Right lobe of liver (tissue), 4 donors: ENCODE data around the gene ATP13A3.

ENCODE experiments used
- CTCF ChIP-seq, 4 donors: fragments of 200-600 bp in 3 of 4; fragments of 450-650 bp in 1 of 4; IDR thresholded peaks; one replicate each; pipeline versions ENCODE4 v1.5.1 to v1.8.0; 2016 to 2022; ENCODE audit warnings: antibody characterized with exemption in 4 of 4, mild to moderate bottlenecking in 2 of 4
- POLR2A ChIP-seq: fragments of 450-650 bp; IDR thresholded peaks from one replicate; pipeline ENCODE4 v1.6.1; 2017; ENCODE audit warnings: antibody characterized with exemption, mild to moderate bottlenecking
- donor health status: DM: no; HTN: no; CAD: no.
- donor health status: DM: no; HTN: no; CAD: no.
- donor health status: DM: no; HTN: yes; CAD: no.

DNA sequence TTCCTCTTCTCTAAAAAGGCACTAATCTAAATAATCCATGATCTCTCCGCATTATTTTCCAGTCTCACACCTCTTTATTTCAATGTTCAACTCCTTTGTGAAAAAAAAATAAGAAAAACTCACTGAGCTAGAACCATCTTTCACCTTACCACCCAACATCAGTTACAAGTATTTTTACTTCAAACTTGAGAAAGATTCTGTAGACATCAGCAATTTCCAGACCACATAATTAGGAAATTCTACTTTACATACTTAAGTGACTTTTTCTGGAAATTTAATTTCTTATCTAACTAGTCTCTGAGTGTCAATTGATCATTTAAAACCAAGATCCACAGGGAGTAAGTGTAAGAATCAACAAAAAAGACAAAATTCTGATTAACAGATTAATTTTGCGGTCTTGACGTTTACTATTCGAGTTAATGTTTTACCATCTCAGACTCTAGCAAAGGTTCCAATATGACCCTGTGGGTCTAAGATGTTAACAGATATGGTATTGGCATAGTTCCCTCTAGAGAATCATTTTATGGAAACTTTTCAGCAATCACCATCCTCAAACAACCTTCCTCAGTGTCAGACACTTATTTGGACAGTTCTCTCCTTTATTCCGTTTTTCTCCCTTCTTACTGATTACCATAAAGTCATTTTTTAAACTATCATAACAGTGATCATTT, 5.1 kb downstream of the ATP13A3 start:
- TF ChIP-seq CTCF (IDR thresholded peaks at IDR 0.05) (no peak), POLR2A (no peak)
